T-helper 2 cell treated with Interferon-gamma antibody and Interleukin-4, amounts not matched to agents 5 μg/mL and 100 μg/mL, for 36 hours (primary cell): ENCODE measurements around the gene RCBTB1.

Experiments
- DNase-seq: peaks from one replicate; pipeline ENCODE4 v3.0.0; 2021; ENCODE audit warnings: low spot score
- H3K27ac Mint-ChIP-seq: one replicate; pipeline ENCODE4 v1.8.0; 2021; ENCODE audit warnings: mild to moderate bottlenecking, mixed read lengths
- H3K27me3 Mint-ChIP-seq: one replicate; pipeline ENCODE4 v1.8.0; 2021; ENCODE audit warnings: low read depth, mixed read lengths
- H3K36me3 Mint-ChIP-seq: one replicate; pipeline ENCODE4 v1.8.0; 2021; ENCODE audit warnings: low read depth, mixed read lengths
- H3K4me1 Mint-ChIP-seq: one replicate; pipeline ENCODE4 v1.8.0; 2021; ENCODE audit warnings: low read depth, mixed read lengths
- H3K4me3 Mint-ChIP-seq: one replicate; pipeline ENCODE4 v1.8.0; 2022; ENCODE audit warnings: mild to moderate bottlenecking, moderate library complexity, mixed read lengths
- H3K9me3 Mint-ChIP-seq: one replicate; pipeline ENCODE4 v1.8.0; 2021; ENCODE audit warnings: mixed read lengths

Gene RCBTB1

DNA sequence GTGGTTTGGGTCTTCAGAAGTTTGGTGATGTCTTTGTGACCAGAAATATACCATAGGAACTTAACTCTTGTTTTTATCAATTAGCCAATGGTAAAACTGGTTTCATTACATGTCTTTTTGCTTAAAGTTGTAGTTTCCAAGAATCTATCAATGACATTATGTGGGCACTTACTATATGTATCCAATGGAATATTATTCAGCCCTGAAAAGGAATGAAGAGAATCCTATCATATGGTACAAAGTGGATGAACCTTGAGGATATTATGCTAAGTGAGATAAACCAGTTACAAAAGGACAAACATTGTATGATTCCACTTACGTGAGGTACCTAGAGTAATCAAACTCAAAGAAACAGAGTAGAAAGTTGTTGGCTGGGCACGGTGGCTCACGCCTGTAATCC lies 26.4 kb downstream of the RCBTB1 start:
- no peak for DNase-seq
- peaks cover 38% of the 10 kb centered on the region for H3K36me3 Mint-ChIP-seq
- no peak overlapping the region for H3K27ac Mint-ChIP-seq
- H3K4me1 Mint-ChIP-seq, result peaks cover 6% of the 10 kb centered on the region
- H3K4me3 Mint-ChIP-seq, result no peak overlapping the region
- no peaks in the 10 kb centered on the region for H3K9me3 Mint-ChIP-seq
- H3K27me3 Mint-ChIP-seq, result no peaks in the 10 kb centered on the region

DNA sequence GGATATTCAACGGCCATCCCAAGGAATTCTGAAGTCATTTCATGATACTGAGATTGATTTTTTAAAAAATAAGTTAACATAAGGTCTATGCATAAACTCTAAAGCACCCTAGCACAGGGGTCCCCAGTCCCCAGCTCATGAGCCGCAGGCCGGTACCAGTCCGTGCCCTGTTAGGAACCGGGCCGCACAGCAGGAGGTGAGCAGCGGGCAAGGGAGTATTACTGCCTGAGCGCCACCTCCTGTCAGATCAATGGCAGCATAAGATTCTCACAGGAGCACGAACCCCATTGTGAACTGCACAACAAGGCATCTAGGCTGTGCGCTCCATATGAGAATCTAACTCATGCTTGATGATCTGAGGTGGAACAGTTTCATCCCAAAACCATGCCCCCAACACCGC lies 31.0 kb downstream of the RCBTB1 start:
- Mint-ChIP-seq H3K27me3 (no peaks in the 10 kb centered on the region), H3K27ac (no peak overlapping the region), H3K36me3 (peaks cover 38% of the 10 kb centered on the region), H3K9me3 (no peaks in the 10 kb centered on the region), H3K4me1 (peaks cover 2% of the 10 kb centered on the region), H3K4me3 (no peak overlapping the region)
- no peak for DNase-seq

DNA sequence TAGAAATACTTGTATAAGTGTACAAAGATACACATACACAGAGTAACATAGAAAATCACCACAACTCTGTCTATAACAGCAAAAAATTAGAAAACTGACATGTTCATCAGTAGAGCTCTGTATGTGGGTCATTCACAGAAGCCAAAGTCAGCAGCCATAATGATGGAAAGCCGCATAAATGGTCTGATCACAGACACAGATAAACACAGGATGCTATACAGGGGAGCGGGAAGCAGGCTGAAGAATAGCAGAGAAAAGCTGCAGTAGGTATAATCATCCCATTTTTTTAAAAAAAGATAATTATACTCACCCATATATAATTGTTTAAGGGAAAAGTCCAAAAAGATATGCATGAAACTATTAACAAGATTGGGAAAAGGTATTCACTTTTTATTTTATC lies 31.5 kb downstream of the RCBTB1 start:
- Mint-ChIP-seq H3K9me3 (no peaks in the 10 kb centered on the region), H3K36me3 (peaks cover 35% of the 10 kb centered on the region), H3K27ac (no peak overlapping the region), H3K27me3 (no peaks in the 10 kb centered on the region), H3K4me3 (no peak overlapping the region), H3K4me1 (peaks cover 2% of the 10 kb centered on the region)
- DNase-seq, result no peak

DNA sequence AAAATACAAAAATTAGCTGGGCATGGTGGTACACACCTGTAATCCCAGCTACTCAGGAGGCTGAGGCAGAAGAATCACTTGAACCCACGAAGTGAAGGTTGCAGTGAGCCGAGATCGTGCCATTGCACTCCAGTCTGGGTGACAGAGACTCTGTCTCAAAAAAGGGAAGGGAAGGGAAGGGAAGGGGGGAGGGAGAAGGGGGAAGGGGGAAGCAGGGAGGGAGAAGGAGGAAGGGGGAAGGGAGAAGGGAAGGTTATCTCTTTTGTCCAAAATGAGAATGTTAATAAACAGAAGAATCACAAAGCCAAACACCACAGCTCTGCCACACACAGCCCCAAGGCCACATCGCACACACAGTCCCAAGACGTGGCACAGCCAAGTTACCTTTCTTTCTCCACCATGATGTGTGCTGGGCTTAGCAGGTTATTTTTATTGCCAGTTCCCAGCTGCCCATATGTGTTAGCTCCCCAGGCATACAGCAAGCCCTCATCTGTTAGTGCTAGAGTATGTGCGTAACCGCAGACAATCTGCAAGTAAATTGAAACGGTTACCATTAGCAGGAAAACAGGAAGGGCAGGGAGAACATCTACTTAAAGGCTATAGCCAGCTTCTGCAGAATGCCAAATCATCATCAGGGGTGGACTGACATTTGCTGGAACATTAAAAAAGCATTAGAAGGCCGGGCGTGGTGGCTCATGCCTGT lies 34.3 kb downstream of the RCBTB1 start:
- H3K27ac Mint-ChIP-seq, result no peak overlapping the region
- no peak overlapping the region for H3K4me3 Mint-ChIP-seq
- H3K36me3 Mint-ChIP-seq, result peaks cover 37% of the 10 kb centered on the region
- H3K4me1 Mint-ChIP-seq, result peaks cover 2% of the 10 kb centered on the region
- H3K9me3 Mint-ChIP-seq, result no peaks in the 10 kb centered on the region
- DNase-seq, result no peak
- H3K27me3 Mint-ChIP-seq, result no peaks in the 10 kb centered on the region

DNA sequence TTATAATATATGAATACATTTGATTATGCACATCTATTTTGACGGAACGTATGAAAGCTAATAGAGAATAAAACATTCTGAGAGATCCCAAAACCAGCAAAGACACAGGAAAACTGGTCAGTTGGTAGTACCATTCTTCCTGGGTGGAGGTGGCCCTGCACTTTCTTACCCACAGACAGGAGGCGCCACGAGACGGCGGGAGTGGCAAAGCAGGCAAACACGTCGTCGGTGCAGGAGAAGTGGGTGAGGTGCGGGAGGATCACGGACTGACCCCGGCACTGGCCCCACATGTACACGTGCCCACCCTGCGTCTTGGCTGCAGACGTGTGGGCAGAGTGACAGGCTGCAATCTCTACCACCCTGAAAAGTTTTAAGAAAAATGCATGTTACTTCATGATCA lies 36.1 kb downstream of the RCBTB1 start:
- peaks cover 2% of the 10 kb centered on the region for H3K4me1 Mint-ChIP-seq
- H3K4me3 Mint-ChIP-seq, result no peak overlapping the region
- H3K36me3 Mint-ChIP-seq, result peaks cover 33% of the 10 kb centered on the region
- H3K27me3 Mint-ChIP-seq, result no peaks in the 10 kb centered on the region
- no peak for DNase-seq
- H3K9me3 Mint-ChIP-seq, result no peaks in the 10 kb centered on the region
- no peak overlapping the region for H3K27ac Mint-ChIP-seq

DNA sequence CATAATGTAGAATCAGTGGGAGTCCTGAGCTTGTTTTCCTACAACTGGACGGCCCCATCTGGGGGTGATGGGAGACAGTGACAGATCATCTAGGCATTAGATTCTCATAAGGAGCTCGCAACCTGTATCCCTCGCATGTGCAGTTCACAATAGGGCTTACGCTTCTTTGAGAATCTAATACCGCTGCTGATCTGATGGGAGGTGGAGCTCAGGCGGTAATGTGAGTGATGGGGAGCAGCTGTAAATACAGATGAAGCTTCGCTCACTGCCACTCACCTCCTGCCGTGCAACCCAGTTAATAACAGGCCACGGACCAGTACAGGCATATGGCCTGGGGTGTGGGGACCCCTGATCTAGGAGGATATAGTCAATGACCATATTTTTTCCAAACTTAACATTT lies 38.8 kb downstream of the RCBTB1 start:
- Mint-ChIP-seq H3K27me3 (no peaks in the 10 kb centered on the region), H3K4me3 (no peak overlapping the region), H3K36me3 (peaks cover 27% of the 10 kb centered on the region), H3K27ac (no peak overlapping the region), H3K4me1 (peaks cover 2% of the 10 kb centered on the region), H3K9me3 (no peaks in the 10 kb centered on the region)
- DNase-seq, result no peak

DNA sequence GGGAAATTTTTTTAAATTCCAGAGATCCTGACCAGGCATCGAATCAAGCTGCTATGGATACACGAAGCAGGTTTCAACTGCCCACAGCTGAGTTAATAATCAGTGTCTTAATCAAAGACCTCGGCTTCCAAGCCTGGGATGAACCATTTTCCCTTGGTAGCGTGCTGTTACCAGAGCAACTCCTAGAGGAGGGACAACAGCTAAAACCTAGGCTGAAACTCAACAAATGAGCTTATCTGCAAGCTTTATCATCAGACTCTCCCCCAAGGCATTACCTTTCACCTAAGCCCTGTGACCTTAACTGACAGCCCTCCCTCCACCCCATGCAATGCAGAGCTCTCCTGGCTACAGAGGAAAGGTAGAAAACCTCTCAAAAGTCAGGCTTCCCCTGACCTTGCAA lies 39.7 kb downstream of the RCBTB1 start:
- no peak for DNase-seq
- H3K9me3 Mint-ChIP-seq, result no peaks in the 10 kb centered on the region
- no peak overlapping the region for H3K4me3 Mint-ChIP-seq
- H3K4me1 Mint-ChIP-seq, result peaks cover 5% of the 10 kb centered on the region
- peaks cover 30% of the 10 kb centered on the region for H3K36me3 Mint-ChIP-seq
- no peaks in the 10 kb centered on the region for H3K27me3 Mint-ChIP-seq
- no peak overlapping the region for H3K27ac Mint-ChIP-seq

DNA sequence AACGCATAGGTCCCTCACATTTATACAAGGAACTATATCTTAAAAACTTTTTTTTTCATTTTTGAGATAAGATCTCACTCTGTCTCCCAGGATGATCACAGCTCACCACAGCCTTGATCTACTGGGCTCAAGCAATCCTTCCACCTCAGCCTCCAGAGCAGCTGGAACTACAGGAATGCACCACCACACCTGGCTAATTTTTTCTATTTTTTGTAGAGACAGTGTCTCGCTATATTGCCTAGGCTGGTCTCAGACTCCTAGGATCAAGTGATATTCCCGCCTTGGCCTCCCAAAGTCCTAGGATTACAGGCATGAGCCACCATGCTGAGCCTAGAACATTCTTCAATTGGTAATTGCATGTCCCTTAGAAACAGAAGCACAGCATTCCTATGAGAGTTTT lies 41.7 kb downstream of the RCBTB1 start:
- Mint-ChIP-seq H3K4me1 (peaks cover 20% of the 10 kb centered on the region), H3K4me3 (no peak overlapping the region), H3K9me3 (no peaks in the 10 kb centered on the region), H3K36me3 (peaks cover 32% of the 10 kb centered on the region), H3K27me3 (no peaks in the 10 kb centered on the region), H3K27ac (no peak overlapping the region)
- no peak for DNase-seq

DNA sequence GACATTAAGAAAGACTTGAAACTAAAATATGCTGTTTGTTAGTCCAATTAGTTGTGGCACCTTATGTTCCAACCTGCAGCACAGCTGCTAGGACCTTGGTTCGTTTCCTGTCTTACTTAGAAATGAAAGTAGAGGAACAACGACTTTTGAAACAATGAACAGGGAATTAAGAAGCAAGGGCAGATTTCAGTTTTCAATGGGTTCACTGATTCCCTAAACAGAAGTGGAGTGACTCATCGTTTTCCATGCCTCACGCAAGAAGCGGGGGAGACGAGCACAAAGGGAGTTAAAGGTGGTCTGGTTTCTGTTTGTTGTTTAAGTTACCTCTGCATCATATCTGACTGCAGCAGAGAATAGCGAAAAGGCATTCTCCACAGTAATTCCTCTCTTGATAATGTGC lies 44.8 kb downstream of the RCBTB1 start:
- no peak for DNase-seq
- Mint-ChIP-seq H3K27ac (peak overlapping the region; percentile 84), H3K4me1 (peaks cover 19% of the 10 kb centered on the region)

DNA sequence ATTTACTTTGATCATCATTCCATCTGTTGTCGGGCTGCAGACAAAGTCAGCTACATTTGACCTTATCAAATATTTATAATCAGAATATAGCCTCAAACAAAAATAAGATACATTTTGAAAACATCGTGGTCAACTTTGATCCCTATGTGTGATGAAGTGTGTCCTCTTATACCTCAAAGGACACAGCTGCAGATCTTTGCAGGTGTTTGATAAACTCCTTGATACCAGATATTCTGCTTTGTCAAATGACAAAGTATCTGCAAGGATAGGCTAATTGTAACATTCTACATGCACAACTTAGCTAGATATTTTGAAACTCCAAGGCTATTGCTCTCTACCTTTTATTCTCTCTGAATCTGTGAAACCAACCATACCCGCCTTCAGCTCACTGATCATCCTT lies 45.6 kb downstream of the RCBTB1 start:
- Mint-ChIP-seq H3K9me3 (no peaks in the 10 kb centered on the region), H3K4me3 (peak overlapping the region; percentile 70), H3K27me3 (no peaks in the 10 kb centered on the region), H3K36me3 (peaks cover 34% of the 10 kb centered on the region), H3K27ac (peak overlapping the region; percentile 84), H3K4me1 (peaks cover 19% of the 10 kb centered on the region)
- DNase-seq, result no peak

More for the DNA sequence above, 44.8 kb downstream of the RCBTB1 start:
- H3K27me3 Mint-ChIP-seq, result no peaks in the 10 kb centered on the region
- peak overlapping the region; percentile 70 for H3K4me3 Mint-ChIP-seq
- H3K9me3 Mint-ChIP-seq, result no peaks in the 10 kb centered on the region
- H3K36me3 Mint-ChIP-seq, result peaks cover 34% of the 10 kb centered on the region

DNA sequence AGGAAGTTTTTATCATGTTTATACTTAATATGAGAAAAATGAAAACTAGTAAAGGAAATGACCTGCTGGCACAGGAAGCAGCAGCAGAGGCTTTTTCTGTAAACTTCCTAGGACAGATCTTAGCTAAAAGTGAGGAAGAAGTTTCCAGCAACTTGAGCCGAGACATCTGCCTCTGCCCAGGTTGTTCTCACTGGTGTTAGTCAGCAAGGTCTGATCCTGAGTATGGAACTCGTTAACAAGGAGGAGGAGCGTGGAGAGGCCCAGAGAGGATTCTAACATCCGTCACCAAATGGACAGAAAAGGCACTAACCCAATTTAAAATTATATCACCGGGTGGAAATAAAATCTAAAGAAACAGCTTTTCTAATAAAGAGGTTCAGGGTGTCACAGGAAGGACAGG lies 46.0 kb downstream of the RCBTB1 start:
- Mint-ChIP-seq H3K9me3 (no peaks in the 10 kb centered on the region), H3K4me1 (peaks cover 19% of the 10 kb centered on the region), H3K36me3 (peaks cover 36% of the 10 kb centered on the region), H3K27me3 (no peaks in the 10 kb centered on the region), H3K27ac (peak overlapping the region; percentile 74), H3K4me3 (peak overlapping the region; percentile 69)
- no peak for DNase-seq

DNA sequence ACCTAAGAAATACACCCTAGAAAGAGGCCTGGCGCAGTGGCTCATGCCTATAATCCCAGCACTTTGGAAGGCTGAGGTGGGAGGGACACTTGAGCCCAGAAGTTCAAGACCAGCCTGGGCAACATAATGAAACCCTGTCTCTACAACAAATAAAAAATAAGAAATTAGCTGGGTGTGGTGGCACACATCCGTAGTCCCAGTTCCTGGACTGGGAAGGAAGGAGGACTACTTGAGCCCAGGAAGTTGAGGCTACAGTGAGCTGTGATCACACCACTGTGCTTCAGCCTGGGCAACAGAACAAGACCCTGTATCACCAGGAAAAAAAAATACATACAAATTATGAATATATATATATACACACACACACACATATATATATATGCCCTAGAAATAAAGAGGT lies 47.0 kb downstream of the RCBTB1 start:
- no peaks in the 10 kb centered on the region for H3K9me3 Mint-ChIP-seq

DNA sequence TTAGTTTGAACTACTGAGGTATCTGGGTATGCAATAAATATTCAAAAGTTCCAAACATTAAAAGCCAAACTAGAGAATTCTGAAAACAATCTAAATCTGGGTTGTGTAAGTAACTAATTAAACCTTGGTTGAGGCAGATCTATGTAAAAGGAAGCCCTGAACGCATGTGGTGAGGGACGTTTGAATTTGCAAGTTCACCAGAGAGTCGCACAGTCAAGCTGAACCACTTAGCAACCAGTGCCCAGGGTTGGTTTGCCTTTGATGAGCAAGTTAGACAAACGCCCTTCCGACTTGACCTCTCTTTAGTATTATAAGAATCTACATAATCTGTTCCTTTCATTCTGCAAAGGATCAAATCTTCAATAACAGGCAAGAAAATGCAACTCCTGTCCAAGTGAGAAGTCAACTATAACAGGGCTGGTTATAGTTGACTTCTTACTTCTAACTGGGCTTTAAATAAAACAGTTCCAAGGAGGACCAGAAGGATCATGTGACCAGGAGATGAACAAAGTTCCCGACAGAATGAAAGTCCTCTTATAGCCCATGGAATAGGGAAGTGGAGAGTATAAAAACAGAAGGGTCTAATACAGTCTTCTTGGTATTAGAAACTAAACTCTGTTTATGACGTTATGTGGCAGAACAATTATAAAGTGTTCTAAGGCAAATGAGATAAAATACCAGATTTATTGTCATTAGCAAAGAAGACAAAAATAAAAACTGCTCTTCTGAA lies 49.0 kb downstream of the RCBTB1 start:
- H3K9me3 Mint-ChIP-seq, result no peaks in the 10 kb centered on the region
- DNase-seq, result no peak

More for the DNA sequence above, 47.0 kb downstream of the RCBTB1 start:
- peaks cover 42% of the 10 kb centered on the region for H3K36me3 Mint-ChIP-seq
- H3K4me1 Mint-ChIP-seq, result peaks cover 21% of the 10 kb centered on the region
- no peak overlapping the region for H3K4me3 Mint-ChIP-seq
- no peak overlapping the region for H3K27ac Mint-ChIP-seq
- DNase-seq, result no peak
- no peaks in the 10 kb centered on the region for H3K27me3 Mint-ChIP-seq

DNA sequence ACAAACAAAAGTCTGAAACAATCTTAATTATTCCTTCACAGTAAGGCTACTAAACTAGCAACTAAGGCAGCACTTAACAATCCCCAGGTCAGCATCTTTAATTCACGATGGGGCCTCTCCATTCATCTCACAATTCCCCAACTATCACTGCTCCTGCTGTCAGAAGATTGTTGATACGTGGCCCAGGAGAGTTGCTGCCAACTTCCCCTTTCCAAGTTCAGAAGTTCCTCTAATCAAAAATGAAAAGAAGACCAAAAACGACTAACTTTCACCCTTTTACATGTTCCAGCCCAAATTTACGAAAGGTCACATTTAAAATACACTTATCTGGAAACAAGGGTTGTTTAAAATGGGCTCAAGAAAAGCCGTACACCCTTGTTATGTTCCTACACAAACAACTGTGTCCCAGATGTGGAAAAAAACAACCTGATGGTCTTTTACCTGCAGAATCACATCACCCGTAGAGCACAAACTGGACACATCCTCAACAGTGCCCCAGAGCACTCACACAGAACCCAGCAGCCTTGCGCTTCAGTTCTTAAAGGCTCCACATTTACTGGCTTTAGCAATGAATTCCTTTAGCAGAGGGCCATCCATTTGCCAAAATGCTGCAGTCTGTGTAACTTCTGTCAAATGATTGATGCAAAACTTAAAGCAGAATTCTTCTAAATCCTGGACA lies 51.6 kb downstream of the RCBTB1 start:
- Mint-ChIP-seq H3K4me3 (no peak overlapping the region), H3K36me3 (peaks cover 47% of the 10 kb centered on the region)

More for the DNA sequence above, 49.0 kb downstream of the RCBTB1 start:
- Mint-ChIP-seq H3K36me3 (peaks cover 50% of the 10 kb centered on the region), H3K27ac (no peak overlapping the region), H3K4me3 (no peak overlapping the region), H3K27me3 (no peaks in the 10 kb centered on the region), H3K4me1 (peaks cover 28% of the 10 kb centered on the region)

More for the DNA sequence above, 51.6 kb downstream of the RCBTB1 start:
- peak overlapping the region; percentile 20 for H3K27ac Mint-ChIP-seq
- peaks cover 16% of the 10 kb centered on the region for H3K4me1 Mint-ChIP-seq
- no peaks in the 10 kb centered on the region for H3K9me3 Mint-ChIP-seq
- DNase-seq, result no peak
- H3K27me3 Mint-ChIP-seq, result no peaks in the 10 kb centered on the region
